GM06990 (cell line): ENCODE results near the gene PSMG3.

ENCODE experiments used
- DNase-seq: peaks from one replicate; pipeline ENCODE4 v3.0.0-alpha.2; 2011; ENCODE audit not compliant: insufficient read length; ENCODE audit errors: extremely low read depth
- H3K27me3 ChIP-seq: replicated peaks from 2 replicates; pipeline ENCODE4 v1.6.0; 2011; ENCODE audit warnings: low read length; ENCODE audit not compliant: control insufficient read depth, insufficient read depth
- H3K36me3 ChIP-seq: 2 replicates; pipeline ENCODE4 v1.5.1; 2011; ENCODE audit warnings: low read length; ENCODE audit not compliant: control insufficient read depth, insufficient read depth
- H3K4me3 ChIP-seq: replicated peaks from 2 replicates; pipeline ENCODE4 v1.5.1; 2011; ENCODE audit warnings: low read depth, mild to moderate bottlenecking, control low read depth, low read length
- CTCF ChIP-seq: IDR thresholded peaks from 2 replicates; pipeline ENCODE4 v1.5.1; 2011; ENCODE audit warnings: low read length, control low read depth, mild to moderate bottlenecking, inconsistent platforms; ENCODE audit not compliant: insufficient read depth, poor library complexity, severe bottlenecking

Gene PSMG3

DNA sequence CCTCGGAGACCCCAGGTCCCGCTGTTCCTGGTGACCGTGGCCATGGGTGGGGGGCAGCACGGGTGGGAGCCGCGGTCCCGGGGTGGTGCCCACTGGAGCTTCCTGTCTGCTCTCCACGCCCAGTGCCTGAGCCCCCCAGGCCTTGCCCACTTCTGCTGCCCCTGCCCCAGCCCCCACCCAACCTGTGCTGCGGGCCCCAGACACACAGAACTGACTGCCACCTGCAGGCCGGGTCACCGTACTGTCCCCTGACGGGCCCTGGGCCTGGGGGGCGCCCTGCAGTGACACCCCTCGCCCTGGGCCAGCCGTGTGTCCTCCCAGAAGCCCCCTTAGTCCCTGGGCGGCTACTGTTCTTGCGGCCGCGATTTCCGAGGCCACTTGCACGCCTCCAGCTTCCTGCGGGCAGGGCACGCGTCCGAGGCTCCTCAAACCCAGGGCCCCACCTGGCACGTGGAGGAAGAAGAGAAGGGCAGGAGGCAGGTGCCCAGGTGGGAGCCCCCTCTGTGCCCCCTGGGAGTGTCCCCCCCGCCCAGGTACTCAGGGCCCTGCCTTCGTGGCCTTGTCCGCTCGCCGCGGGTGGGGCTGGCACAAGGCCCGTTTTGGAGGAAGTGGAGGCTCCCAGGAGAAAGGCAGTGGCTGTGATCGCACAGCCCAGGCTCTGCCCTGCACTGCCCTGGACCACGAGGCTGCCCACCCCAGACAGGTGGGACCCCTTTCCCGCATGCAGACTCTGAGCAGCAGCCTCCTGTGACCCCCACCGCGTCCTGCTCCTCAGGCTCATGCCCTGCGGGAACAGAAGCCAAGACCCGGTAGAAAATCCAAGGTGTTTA, 24.2 kb downstream of the PSMG3 start:
- no peak overlapping the region for H3K4me3 ChIP-seq
- TF ChIP-seq CTCF = no peak
- DNase-seq = no peak
- no peaks in the 10 kb centered on the region for H3K27me3 ChIP-seq
- peaks cover 9% of the 10 kb centered on the region for H3K36me3 ChIP-seq

- H3K4me3 ChIP-seq = no peak overlapping the region
- TF ChIP-seq CTCF = no peak
- H3K36me3 ChIP-seq = peaks cover 11% of the 10 kb centered on the region
- DNase-seq = no peak
- no peaks in the 10 kb centered on the region for H3K27me3 ChIP-seq
These were observed 24.9 kb downstream of the PSMG3 start for GRCh38 chr7:1544896-1545416.

GRCh38 chr7:1544178-1544895, 25.5 kb downstream of the PSMG3 start:
- Histone ChIP-seq H3K4me3 (no peak overlapping the region), H3K27me3 (no peaks in the 10 kb centered on the region), H3K36me3 (peaks cover 14% of the 10 kb centered on the region)
- peak; percentile 15 for DNase-seq
- TF ChIP-seq CTCF = no peak

DNA sequence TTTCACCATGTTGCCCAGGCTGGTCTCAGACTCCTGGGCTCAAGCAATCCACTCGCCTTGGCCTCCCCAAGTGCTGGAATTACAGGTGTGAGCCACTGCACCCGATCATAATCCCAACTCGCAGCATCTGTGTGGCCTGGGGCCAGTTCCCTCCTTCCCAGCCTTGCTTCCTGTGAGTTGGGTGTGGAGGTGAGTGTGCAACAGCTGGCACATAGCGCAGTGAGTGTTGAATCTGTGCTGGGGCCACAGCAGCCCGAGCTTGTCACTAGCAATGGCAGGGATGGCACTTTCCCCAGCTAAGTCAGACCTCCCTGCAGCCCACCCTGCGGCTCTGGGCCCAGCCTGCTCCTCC, 26.0 kb downstream of the PSMG3 start:
- DNase-seq = no peak
- H3K36me3 ChIP-seq = peaks cover 17% of the 10 kb centered on the region
- TF ChIP-seq CTCF = no peak
- no peak overlapping the region for H3K4me3 ChIP-seq
- H3K27me3 ChIP-seq = no peaks in the 10 kb centered on the region

- TF ChIP-seq CTCF = no peak
- Histone ChIP-seq H3K27me3 (no peaks in the 10 kb centered on the region), H3K4me3 (no peak overlapping the region), H3K36me3 (peaks cover 18% of the 10 kb centered on the region)
- DNase-seq = peak; percentile 9
These were observed 26.7 kb downstream of the PSMG3 start for GRCh38 chr7:1542841-1543747.
